H1 (cell line): ENCODE results near the gene COL20A1. TPM values are rescaled to one million over a fixed set of nuclear protein-coding genes. Genes with fewer than 3 reads are reported as not detected.

Experiments used
- CEBPB ChIP-seq: IDR thresholded peaks from 2 replicates; pipeline ENCODE4 v1.6.1; 2012; ENCODE audit warnings: low read depth, low read length
- CHD2 ChIP-seq: IDR thresholded peaks from 2 replicates; pipeline ENCODE4 v1.6.1; 2012; ENCODE audit warnings: low read length, improper control_type of control experiment
- GTF2F1 ChIP-seq: IDR thresholded peaks from 2 replicates; pipeline ENCODE4 v1.6.1; 2012; ENCODE audit warnings: low read depth, low read length, improper control_type of control experiment, borderline replicate concordance
- POLR2AphosphoS5 ChIP-seq: IDR thresholded peaks from 2 replicates; pipeline ENCODE4 v1.6.1; 2011; ENCODE audit warnings: low read depth, low read length
- polyA plus RNA-seq, 7 experiments: library from polyadenylated mRNA; depleted of rRNA in 3 of 7; stranded (reverse) in 5 of 7; unstranded in 2 of 7; fragments of >200 nt in 5 of 7; fragments of 200-250 nt in 2 of 7; gene quantifications; 1 replicate in 5 of 7; 2 replicates in 1 of 7; 4 replicates in 1 of 7; pipeline versions ENCODE4 v1.2.1 to v1.2.3, GENCODE V29; 2011 to 2013; ENCODE audit warnings: missing spikeins in 2 of 7, mixed read lengths in 2 of 7
- total RNA-seq: library from RNA; stranded (reverse); fragmentation: NEBNext Ultra II Directional; extraction: Animal tissue kit (Norgen Biotek cat#: 25700); gene quantifications from 2 replicates; pipeline ENCODE4 v1.2.1, GENCODE V29; 2021

The COL20A1 gene
- total and polyA plus RNA-seq, 2 of the 8 experiments (the other 6 are each of a cell fraction or from before 2014, with no cell fraction given): 0.19 to 0.21 TPM

GRCh38 chr20:63321148-63321831 lies 28.3 kb downstream of the COL20A1 start (continued):
- TF ChIP-seq CEBPB (no peak), CHD2 (no peak), GTF2F1 (no peak), POLR2AphosphoS5 (no peak)
